ENCODE results near the gene KCNK10.

GRCh38 chr14:88271205-88271604 is 51.9 kb downstream of the KCNK10 start:
- TF ChIP-seq, protein P1, sequence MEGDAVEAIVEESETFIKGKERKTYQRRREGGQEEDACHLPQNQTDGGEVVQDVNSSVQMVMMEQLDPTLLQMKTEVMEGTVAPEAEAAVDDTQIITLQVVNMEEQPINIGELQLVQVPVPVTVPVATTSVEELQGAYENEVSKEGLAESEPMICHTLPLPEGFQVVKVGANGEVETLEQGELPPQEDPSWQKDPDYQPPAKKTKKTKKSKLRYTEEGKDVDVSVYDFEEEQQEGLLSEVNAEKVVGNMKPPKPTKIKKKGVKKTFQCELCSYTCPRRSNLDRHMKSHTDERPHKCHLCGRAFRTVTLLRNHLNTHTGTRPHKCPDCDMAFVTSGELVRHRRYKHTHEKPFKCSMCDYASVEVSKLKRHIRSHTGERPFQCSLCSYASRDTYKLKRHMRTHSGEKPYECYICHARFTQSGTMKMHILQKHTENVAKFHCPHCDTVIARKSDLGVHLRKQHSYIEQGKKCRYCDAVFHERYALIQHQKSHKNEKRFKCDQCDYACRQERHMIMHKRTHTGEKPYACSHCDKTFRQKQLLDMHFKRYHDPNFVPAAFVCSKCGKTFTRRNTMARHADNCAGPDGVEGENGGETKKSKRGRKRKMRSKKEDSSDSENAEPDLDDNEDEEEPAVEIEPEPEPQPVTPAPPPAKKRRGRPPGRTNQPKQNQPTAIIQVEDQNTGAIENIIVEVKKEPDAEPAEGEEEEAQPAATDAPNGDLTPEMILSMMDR (IDR thresholded peaks at IDR 0.05; ENCODE audit: low read depth, low read length) = no peak
- no peak for TF ChIP-seq POLR2A (IDR thresholded peaks at IDR 0.05; ENCODE audit: extremely low read depth, insufficient read length)
